ENCODE measurements around the gene PRKN. TPM values are rescaled to one million over a fixed set of nuclear protein-coding genes. Genes with fewer than 3 reads are reported as not detected.

Gene PRKN
- total RNA-seq, 1 experiment from 2014 or later: 0.46 TPM

- Histone ChIP-seq H3K4me3 (ENCODE audit: low read depth in 2 of 2, low read length in 2 of 2) (no peak overlapping the region), H3K9me3 (ENCODE audit: control insufficient read depth, insufficient read depth, low read depth, low read length) (no peaks in the 10 kb centered on the region), H3K27ac (ENCODE audit: low read length) (no peak overlapping the region), H3K4me1 (ENCODE audit: control insufficient read depth, insufficient read depth, low read length) (no peaks in the 10 kb centered on the region), H3K36me3 (ENCODE audit: control insufficient read depth, insufficient read depth, low read length) (no peaks in the 10 kb centered on the region), H3K27me3 (ENCODE audit: control insufficient read depth, insufficient read depth, low read length) (no peaks in the 10 kb centered on the region)
- TF ChIP-seq, protein P1, sequence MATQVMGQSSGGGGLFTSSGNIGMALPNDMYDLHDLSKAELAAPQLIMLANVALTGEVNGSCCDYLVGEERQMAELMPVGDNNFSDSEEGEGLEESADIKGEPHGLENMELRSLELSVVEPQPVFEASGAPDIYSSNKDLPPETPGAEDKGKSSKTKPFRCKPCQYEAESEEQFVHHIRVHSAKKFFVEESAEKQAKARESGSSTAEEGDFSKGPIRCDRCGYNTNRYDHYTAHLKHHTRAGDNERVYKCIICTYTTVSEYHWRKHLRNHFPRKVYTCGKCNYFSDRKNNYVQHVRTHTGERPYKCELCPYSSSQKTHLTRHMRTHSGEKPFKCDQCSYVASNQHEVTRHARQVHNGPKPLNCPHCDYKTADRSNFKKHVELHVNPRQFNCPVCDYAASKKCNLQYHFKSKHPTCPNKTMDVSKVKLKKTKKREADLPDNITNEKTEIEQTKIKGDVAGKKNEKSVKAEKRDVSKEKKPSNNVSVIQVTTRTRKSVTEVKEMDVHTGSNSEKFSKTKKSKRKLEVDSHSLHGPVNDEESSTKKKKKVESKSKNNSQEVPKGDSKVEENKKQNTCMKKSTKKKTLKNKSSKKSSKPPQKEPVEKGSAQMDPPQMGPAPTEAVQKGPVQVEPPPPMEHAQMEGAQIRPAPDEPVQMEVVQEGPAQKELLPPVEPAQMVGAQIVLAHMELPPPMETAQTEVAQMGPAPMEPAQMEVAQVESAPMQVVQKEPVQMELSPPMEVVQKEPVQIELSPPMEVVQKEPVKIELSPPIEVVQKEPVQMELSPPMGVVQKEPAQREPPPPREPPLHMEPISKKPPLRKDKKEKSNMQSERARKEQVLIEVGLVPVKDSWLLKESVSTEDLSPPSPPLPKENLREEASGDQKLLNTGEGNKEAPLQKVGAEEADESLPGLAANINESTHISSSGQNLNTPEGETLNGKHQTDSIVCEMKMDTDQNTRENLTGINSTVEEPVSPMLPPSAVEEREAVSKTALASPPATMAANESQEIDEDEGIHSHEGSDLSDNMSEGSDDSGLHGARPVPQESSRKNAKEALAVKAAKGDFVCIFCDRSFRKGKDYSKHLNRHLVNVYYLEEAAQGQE (IDR thresholded peaks at IDR 0.05; ENCODE audit: insufficient read depth in 1 of 2, low read depth in 2 of 2, low read length in 1 of 2): no peak
- TF ChIP-seq SIN3A (IDR thresholded peaks at IDR 0.05; ENCODE audit: borderline replicate concordance, insufficient read depth, low read depth, low read length) (no peak), POLR2AphosphoS5 (IDR thresholded peaks at IDR 0.05; ENCODE audit: low read depth, low read length) (no peak), TCF7L2 (IDR thresholded peaks at IDR 0.05; ENCODE audit: low read depth, low read length) (no peak), CTCF (IDR thresholded peaks at IDR 0.05) (no peak)
- no peak for ATAC-seq
- in situ Hi-C loops (cut with HindIII; ENCODE audit: low pct_unique_long_range_greater_than_20kb, low sequenced_read_pairs): no loop called here
- no peak for DNase-seq (ENCODE audit: low read depth, low spot score)
- ChIA-PET CTCF (no interaction called here), POLR2A (no interaction called here)
- BruUV-seq (replicated peaks): no TSS peak
- intact Hi-C loops (cut with micrococcal nuclease; ENCODE audit: unreplicated experiment): no loop called here
Measured at GRCh38 chr6:161817881-161818280, 909.7 kb downstream of the PRKN start.

- H3K9me3 ChIP-seq (ENCODE audit: control insufficient read depth, insufficient read depth, low read depth, low read length): no peaks in the 10 kb centered on the region
- no peak overlapping the region for H3K27ac ChIP-seq (ENCODE audit: low read length)
- no peaks in the 10 kb centered on the region for H3K27me3 ChIP-seq (ENCODE audit: control insufficient read depth, insufficient read depth, low read length)
- DNase-seq (ENCODE audit: low read depth, low spot score): no peak
- intact Hi-C loops (cut with micrococcal nuclease; ENCODE audit: unreplicated experiment): no loop called here
- H3K36me3 ChIP-seq (ENCODE audit: control insufficient read depth, insufficient read depth, low read length): no peaks in the 10 kb centered on the region
- CTCF ChIA-PET: no interaction called here
- no peaks in the 10 kb centered on the region for H3K4me1 ChIP-seq (ENCODE audit: control insufficient read depth, insufficient read depth, low read length)
- POLR2A ChIA-PET: no interaction called here
- ATAC-seq: no peak
- H3K4me3 ChIP-seq (ENCODE audit: low read depth in 2 of 2, low read length in 2 of 2): no peak overlapping the region
- in situ Hi-C loops (cut with HindIII; ENCODE audit: low pct_unique_long_range_greater_than_20kb, low sequenced_read_pairs): no loop called here
- no TSS peak for BruUV-seq (replicated peaks)
- no peak for TF ChIP-seq SIN3A (IDR thresholded peaks at IDR 0.05; ENCODE audit: borderline replicate concordance, insufficient read depth, low read depth, low read length)
- TF ChIP-seq, protein P1 (IDR thresholded peaks at IDR 0.05; ENCODE audit: insufficient read depth in 1 of 2, low read depth in 2 of 2, low read length in 1 of 2): no peak
- no peak for TF ChIP-seq CTCF (IDR thresholded peaks at IDR 0.05)
- no peak for TF ChIP-seq POLR2AphosphoS5 (IDR thresholded peaks at IDR 0.05; ENCODE audit: low read depth, low read length)
- TF ChIP-seq TCF7L2 (IDR thresholded peaks at IDR 0.05; ENCODE audit: low read depth, low read length): no peak
Measured at GRCh38 chr6:161815965-161816364, 911.6 kb downstream of the PRKN start.
